Vagina (tissue), 2 donors: Measurements from ENCODE around the gene VPS37D.

Source experiments
- CTCF ChIP-seq, 3 experiments: fragments of 450-650 bp in 2 of 3; fragments of 200-600 bp in 1 of 3; sonication (generic) in 1 of 3; IDR thresholded peaks; one replicate each; pipeline ENCODE4 v1.5.1; 2017 to 2019; ENCODE audit warnings: antibody characterized with exemption in 3 of 3, mild to moderate bottlenecking in 2 of 3, moderate library complexity in 2 of 3
- POLR2A ChIP-seq, 2 donors: fragments of 450-650 bp; IDR thresholded peaks; one replicate each; pipeline ENCODE4 v1.6.1; 2017; ENCODE audit warnings: antibody characterized with exemption in 2 of 2, mild to moderate bottlenecking in 2 of 2, moderate library complexity in 2 of 2
- POLR2AphosphoS5 ChIP-seq, 2 donors: sonication (generic); formaldehyde crosslinking; IDR thresholded peaks; one replicate each; pipeline ENCODE4 v1.9.0; 2017; ENCODE audit warnings: antibody characterized with exemption in 2 of 2, mild to moderate bottlenecking in 2 of 2, low read depth in 1 of 2; ENCODE audit not compliant: insufficient read depth in 1 of 2

DNA sequence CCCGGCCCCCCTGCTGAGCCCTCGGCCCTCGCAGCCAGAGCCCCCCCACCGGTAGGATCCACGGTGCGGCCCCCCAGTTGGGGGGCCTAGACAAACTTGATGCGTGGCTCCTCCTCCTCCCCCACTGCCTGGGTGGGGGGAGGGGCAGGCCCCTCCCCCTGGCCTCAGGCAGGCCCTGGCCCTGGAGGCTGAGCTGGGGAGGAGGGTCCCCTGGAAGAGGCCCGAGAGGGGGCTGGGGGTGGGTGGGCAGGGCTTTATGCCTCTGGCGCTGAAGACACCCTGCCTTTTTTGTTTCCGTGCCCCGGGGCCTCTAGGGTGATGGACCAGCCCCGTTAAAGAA is 3.7 kb downstream of the VPS37D start:
- TF ChIP-seq CTCF (IDR thresholded peaks at IDR 0.05) (no peak), POLR2A (IDR thresholded peaks at IDR 0.05) (no peak), POLR2AphosphoS5 (IDR thresholded peaks at IDR 0.05; ENCODE audit: insufficient read depth in 1 of 2, low read depth in 1 of 2) (no peak)
